Stimulated activated CD8-positive, alpha-beta memory T cell treated with anti-CD3 and anti-CD28 coated beads, Interleukin-2, amount 100 ng/mL, for 1 hour (primary cell): ENCODE results near the gene GPX3.
A peak's percentile ranks its signal among the peaks of the same experiment; 100 is the strongest.

ENCODE experiments used
- DNase-seq, 2 donors: peaks; one replicate each; pipeline ENCODE4 v3.0.0-alpha.2; 2020; ENCODE audit warnings: low read depth in 2 of 2

Gene GPX3

GRCh38 chr5:151020304-151021110 lies at the start of gene GPX3:
GPX3 (plus strand) TSS chr5:151020591; CDS start chr5:151020655, 64 bp downstream.
- DNase-seq: peak in 1 of 2 donors; percentile 9

- DNase-seq: no peak
Measured at GRCh38 chr5:150978590-150978989, 41.8 kb upstream of the GPX3 start.

GRCh38 chr5:150987746-150988145 lies 32.6 kb upstream of the GPX3 start:
- no peak for DNase-seq

- DNase-seq: no peak
Measured at GRCh38 chr5:150989695-150990094, 30.7 kb upstream of the GPX3 start.

- no peak for DNase-seq
Measured at GRCh38 chr5:150992705-150993104, 27.7 kb upstream of the GPX3 start.

- DNase-seq: no peak
Measured at GRCh38 chr5:150993422-150993821, 27.0 kb upstream of the GPX3 start.

- DNase-seq: no peak
Measured at GRCh38 chr5:150993826-150994412, 26.5 kb upstream of the GPX3 start.

- DNase-seq: no peak
Measured at GRCh38 chr5:150999704-151000442, 20.5 kb upstream of the GPX3 start.

- DNase-seq: no peak
Measured at GRCh38 chr5:151001436-151001835, 19.0 kb upstream of the GPX3 start.

GRCh38 chr5:151002250-151002649 lies 18.1 kb upstream of the GPX3 start:
- no peak for DNase-seq

- DNase-seq: no peak
Measured at GRCh38 chr5:151002681-151003502, 17.5 kb upstream of the GPX3 start.

GRCh38 chr5:151003503-151003860 lies 16.9 kb upstream of the GPX3 start:
- no peak for DNase-seq

GRCh38 chr5:151004499-151004898 lies 15.9 kb upstream of the GPX3 start:
- DNase-seq: no peak

- DNase-seq: no peak
Measured at GRCh38 chr5:151005187-151005949, 15.0 kb upstream of the GPX3 start.

GRCh38 chr5:151005950-151006576 lies 14.3 kb upstream of the GPX3 start:
- no peak for DNase-seq

GRCh38 chr5:151006704-151007334 lies 13.6 kb upstream of the GPX3 start:
- no peak for DNase-seq

GRCh38 chr5:151007430-151008209 lies 12.8 kb upstream of the GPX3 start:
- DNase-seq: no peak

- DNase-seq: no peak
Measured at GRCh38 chr5:151008210-151008491, 12.2 kb upstream of the GPX3 start.

- no peak for DNase-seq
Measured at GRCh38 chr5:151008906-151009305, 11.5 kb upstream of the GPX3 start.

GRCh38 chr5:151012862-151013261 lies 7.5 kb upstream of the GPX3 start:
- DNase-seq: no peak
